Nephron (organoid): ENCODE data around the gene SGF29.
"Not testable (repeated sequence)": the region's sequence is repeated elsewhere in the genome, so short reads cannot be mapped to it uniquely, and the experiment has no call there.

ENCODE experiments used
- H3K27ac Mint-ChIP-seq, 3 experiments: 2 replicates each; pipeline ENCODE4 v1.8.0; 2020; ENCODE audit warnings: mixed read lengths in 3 of 3, mild to moderate bottlenecking in 2 of 3, moderate library complexity in 1 of 3
- H3K27me3 Mint-ChIP-seq: 2 replicates; pipeline ENCODE4 v1.8.0; 2021; ENCODE audit warnings: low read depth, mild to moderate bottlenecking, moderate library complexity, mixed read lengths
- H3K36me3 Mint-ChIP-seq: 2 replicates; pipeline ENCODE4 v1.8.0; 2020; ENCODE audit warnings: low read depth, mixed read lengths
- H3K4me1 Mint-ChIP-seq: 2 replicates; pipeline ENCODE4 v1.8.0; 2020; ENCODE audit warnings: mixed read lengths
- H3K4me3 Mint-ChIP-seq, 3 experiments: 2 replicates each; pipeline ENCODE4 v1.8.0; 2020; ENCODE audit warnings: mild to moderate bottlenecking in 3 of 3, mixed read lengths in 3 of 3, moderate library complexity in 2 of 3
- H3K9me3 Mint-ChIP-seq: 2 replicates; pipeline ENCODE4 v1.8.0; 2020; ENCODE audit warnings: mixed read lengths
- TF ChIP-seq, protein P1 (sequence below), 3 experiments: fragments of 200-600 bp; sonication (generic); IDR thresholded peaks; one replicate each; pipeline ENCODE4 v1.5.0; 2021; ENCODE audit warnings: antibody characterized with exemption in 3 of 3; ENCODE audit not compliant: unreplicated experiment in 3 of 3

SGF29 gene

DNA sequence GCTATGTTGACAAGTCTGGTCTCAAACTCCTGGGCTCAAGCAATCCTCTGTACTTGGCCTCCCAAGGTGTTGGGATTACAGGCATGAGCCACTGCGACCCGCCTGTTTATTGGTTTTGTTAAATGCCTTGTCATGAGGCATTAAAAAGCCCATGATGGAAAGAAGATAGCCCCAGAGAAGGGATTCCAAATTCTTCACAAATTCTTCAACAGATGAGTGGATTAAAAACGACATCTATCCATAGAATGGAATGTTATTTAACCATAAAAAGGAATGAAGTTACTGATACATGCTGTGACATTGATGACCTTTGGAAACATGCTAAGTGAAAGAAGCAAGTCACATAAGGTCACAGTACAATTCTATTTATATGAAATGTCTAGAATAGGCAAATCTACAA is 4.7 kb downstream of the SGF29 start:
- TF ChIP-seq, protein P1, sequence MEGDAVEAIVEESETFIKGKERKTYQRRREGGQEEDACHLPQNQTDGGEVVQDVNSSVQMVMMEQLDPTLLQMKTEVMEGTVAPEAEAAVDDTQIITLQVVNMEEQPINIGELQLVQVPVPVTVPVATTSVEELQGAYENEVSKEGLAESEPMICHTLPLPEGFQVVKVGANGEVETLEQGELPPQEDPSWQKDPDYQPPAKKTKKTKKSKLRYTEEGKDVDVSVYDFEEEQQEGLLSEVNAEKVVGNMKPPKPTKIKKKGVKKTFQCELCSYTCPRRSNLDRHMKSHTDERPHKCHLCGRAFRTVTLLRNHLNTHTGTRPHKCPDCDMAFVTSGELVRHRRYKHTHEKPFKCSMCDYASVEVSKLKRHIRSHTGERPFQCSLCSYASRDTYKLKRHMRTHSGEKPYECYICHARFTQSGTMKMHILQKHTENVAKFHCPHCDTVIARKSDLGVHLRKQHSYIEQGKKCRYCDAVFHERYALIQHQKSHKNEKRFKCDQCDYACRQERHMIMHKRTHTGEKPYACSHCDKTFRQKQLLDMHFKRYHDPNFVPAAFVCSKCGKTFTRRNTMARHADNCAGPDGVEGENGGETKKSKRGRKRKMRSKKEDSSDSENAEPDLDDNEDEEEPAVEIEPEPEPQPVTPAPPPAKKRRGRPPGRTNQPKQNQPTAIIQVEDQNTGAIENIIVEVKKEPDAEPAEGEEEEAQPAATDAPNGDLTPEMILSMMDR (IDR thresholded peaks at IDR 0.05; ENCODE audit: unreplicated experiment in 3 of 3): no peak
- no peak overlapping the region for H3K27ac Mint-ChIP-seq
- no peaks in the 10 kb centered on the region for H3K27me3 Mint-ChIP-seq
- H3K4me3 Mint-ChIP-seq: no peak overlapping the region
- H3K36me3 Mint-ChIP-seq: peaks cover 28% of the 10 kb centered on the region
- peaks cover 14% of the 10 kb centered on the region for H3K4me1 Mint-ChIP-seq
- H3K9me3 Mint-ChIP-seq: no peaks in the 10 kb centered on the region

DNA sequence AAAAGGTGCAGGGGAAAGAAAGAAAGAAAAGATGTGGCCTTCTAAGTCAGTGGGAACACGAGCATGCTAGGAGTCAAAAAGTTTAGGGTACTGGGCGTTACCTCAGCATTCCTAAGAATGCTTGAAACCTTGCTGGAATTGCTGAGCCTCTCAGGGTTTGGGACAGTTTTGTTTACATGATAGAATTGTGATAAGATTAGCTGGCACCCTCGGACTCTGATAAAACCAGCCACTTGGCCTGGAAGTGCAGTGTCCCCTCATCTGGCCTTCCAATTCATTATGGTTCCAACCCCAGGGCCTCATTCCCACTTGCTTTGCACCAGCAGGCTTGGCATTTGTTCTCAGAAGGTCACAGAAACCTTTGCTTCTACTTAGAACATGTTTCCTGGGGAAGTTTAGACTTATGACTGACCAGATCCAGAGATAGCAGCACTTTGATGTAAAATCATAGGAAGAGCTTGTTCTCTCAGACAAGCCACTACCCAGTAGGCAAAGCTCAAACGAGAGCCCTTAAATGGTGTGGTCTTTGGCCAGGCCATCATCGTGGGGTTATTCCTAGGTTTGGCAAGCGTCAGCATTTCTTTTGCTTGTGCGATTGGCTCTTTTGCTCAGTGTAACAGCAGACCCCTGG is 8.0 kb downstream of the SGF29 start:
- TF ChIP-seq, protein P1 (IDR thresholded peaks at IDR 0.05; ENCODE audit: unreplicated experiment in 3 of 3): no peak
- H3K27me3 Mint-ChIP-seq: no peaks in the 10 kb centered on the region
- H3K36me3 Mint-ChIP-seq: peaks cover 51% of the 10 kb centered on the region
- H3K4me1 Mint-ChIP-seq: peaks cover 12% of the 10 kb centered on the region
- no peak overlapping the region for H3K4me3 Mint-ChIP-seq
- peaks cover 6% of the 10 kb centered on the region for H3K9me3 Mint-ChIP-seq
- no peak overlapping the region for H3K27ac Mint-ChIP-seq

GRCh38 chr16:28562199-28562598 is 8.5 kb downstream of the SGF29 start:
- TF ChIP-seq, protein P1 (IDR thresholded peaks at IDR 0.05; ENCODE audit: unreplicated experiment in 3 of 3): no peak
- Mint-ChIP-seq H3K27me3 (no peaks in the 10 kb centered on the region), H3K9me3 (peaks cover 7% of the 10 kb centered on the region), H3K36me3 (peaks cover 52% of the 10 kb centered on the region), H3K4me3 (no peak overlapping the region), H3K27ac (no peak overlapping the region), H3K4me1 (peaks cover 10% of the 10 kb centered on the region)

DNA sequence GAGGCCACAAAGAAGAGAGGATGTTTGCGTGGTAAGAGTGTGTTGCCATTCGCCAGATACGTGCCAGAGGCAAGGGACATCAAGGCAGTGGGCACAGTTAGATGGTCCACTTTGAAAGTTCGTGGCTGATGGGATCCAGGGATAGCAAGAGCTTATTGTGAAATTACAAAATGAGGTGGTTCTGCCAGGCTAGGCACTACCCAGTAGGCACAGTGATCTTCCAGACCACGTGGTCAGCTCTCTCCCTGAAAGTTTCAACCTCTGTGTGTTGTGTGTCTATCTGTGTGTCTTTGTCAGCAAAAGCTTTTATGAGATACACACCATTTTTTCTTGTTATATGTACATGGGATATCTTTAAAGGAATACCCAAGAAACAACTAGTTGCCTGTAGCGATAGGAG is 9.5 kb downstream of the SGF29 start:
- H3K4me3 Mint-ChIP-seq: no peak overlapping the region
- no peak overlapping the region for H3K27ac Mint-ChIP-seq
- peaks cover 6% of the 10 kb centered on the region for H3K4me1 Mint-ChIP-seq
- no peaks in the 10 kb centered on the region for H3K27me3 Mint-ChIP-seq
- TF ChIP-seq, protein P1 (IDR thresholded peaks at IDR 0.05; ENCODE audit: unreplicated experiment in 3 of 3): no peak
- peaks cover 53% of the 10 kb centered on the region for H3K36me3 Mint-ChIP-seq
- H3K9me3 Mint-ChIP-seq: peaks cover 13% of the 10 kb centered on the region

DNA sequence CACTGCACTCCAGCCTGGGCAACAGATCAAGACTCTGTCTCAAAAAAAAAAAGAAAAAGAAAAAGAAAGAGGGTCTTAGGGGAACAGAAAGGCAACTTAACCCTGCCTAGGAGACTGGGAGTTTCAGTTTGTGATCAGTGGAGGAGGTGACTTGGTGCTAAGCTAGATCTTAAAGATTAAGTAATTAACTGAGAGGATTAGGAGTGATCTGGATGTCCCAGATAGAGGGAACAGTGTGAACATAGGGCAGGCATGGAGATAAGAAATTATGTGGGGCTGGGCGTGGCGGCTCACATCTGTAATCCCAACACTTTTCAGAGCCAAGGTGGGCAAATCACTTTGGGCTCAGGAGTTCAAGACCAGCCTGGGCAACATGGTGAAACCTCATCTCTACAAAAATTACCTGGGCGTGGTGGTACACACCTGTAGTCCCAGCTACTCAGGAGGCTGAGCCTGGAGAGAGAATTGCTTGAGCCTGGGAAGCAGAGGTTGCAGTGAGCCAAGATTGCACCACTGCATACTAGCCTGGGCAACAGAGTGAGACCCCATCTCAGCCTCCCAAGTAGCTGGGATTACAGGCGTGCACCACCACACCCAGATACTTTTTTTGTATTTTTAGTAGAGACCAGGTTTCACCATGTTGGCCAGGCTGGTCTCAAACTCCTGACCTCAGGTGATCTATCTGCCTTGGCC is 12.7 kb downstream of the SGF29 start:
- H3K4me1 Mint-ChIP-seq: peaks cover 11% of the 10 kb centered on the region
- peaks cover 13% of the 10 kb centered on the region for H3K9me3 Mint-ChIP-seq
- not testable (repeated sequence) for H3K4me3 Mint-ChIP-seq, H3K27ac Mint-ChIP-seq, H3K27me3 Mint-ChIP-seq
- peaks cover 35% of the 10 kb centered on the region for H3K36me3 Mint-ChIP-seq

DNA sequence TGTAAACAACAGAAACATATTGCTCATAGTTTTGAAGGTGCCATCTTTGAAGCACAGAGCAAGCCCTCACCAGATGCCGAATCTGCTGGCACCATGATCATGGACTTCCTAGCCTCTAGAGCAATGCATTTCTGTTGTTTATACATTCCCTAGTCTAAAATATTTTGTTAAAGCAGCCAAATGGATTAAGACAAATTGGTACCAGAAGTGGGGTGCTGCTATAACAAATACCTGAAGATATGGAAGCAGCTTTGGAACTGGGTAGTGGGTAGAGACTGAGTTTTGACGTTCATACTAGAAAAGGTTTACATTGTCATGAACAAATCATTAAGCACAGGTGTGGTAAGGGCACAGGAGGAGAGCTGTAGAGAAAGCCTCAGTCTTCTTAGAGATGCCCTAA is 13.6 kb downstream of the SGF29 start:
- Mint-ChIP-seq H3K27ac (no peak overlapping the region), H3K9me3 (peaks cover 13% of the 10 kb centered on the region), H3K36me3 (peaks cover 31% of the 10 kb centered on the region), H3K4me1 (peaks cover 16% of the 10 kb centered on the region), H3K27me3 (peaks cover 3% of the 10 kb centered on the region), H3K4me3 (no peak overlapping the region)
- TF ChIP-seq, protein P1 (IDR thresholded peaks at IDR 0.05; ENCODE audit: unreplicated experiment in 3 of 3): no peak
